Measurements from ENCODE around the gene FMN1.

FMN1 gene

DNA sequence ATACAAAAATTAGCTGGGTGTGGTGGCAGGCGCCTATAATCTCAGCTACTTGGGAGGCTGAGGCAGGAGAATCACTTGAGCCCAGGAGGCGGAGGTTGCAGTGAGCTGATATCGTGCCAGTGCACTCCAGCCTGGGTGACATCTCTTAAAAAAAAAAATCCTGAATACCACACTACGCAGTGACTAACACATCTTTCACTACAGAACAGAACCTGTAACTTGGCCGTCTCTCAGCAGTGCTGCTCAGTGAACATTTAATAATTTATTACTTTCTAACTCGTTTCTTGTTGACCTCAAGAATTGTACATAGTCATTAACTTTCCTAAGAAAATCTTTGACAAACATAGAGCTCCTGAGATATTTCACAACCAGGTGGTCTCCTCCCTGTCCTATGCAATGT lies 472.9 kb downstream of the FMN1 start:
- DNase-seq (ENCODE audit: low read depth) = no peak

DNA sequence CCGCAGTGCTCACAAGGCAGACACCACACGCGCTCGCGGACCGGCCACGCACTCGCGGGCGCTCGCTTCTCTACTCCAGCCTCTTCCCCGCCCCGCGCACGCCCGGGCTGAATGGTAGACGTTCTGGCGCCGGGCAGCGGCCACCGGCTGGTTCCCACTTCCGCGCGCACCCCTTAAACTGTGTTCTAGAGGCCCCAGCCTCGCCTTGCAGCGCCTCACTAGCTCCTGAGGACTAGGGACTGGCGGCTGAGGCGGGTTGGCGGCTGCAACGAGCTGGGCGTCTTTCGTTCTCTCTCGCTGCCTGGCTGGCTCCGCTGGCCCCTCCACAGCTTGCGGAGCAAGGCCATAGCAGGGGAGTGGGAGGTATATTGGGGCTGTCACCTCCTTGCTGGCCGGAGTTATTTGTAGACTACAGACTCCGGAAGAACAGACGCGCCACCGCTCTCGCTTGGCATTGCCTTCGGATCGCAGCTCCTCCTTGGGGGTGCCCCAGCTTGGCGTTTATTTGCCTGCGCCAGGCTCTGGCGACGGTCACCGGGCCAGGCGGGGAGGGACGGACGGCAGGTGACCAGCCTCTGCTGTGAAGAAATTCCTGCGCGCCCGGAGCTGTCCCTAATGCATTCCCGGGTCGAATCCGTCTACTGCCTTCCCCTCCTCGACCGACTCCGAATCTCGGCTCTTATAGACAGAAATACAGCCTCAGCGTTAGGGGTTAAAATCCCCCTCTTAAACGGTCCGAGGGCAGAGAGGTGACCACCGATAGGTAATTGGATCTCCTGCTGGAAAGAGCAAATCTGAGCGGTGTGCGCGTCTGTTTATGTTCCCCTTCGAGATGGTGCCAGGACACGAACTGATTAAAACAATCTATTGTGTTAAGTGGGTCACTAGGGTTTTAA lies 475.4 kb downstream of the FMN1 start:
- no peak for DNase-seq (ENCODE audit: low read depth)

DNA sequence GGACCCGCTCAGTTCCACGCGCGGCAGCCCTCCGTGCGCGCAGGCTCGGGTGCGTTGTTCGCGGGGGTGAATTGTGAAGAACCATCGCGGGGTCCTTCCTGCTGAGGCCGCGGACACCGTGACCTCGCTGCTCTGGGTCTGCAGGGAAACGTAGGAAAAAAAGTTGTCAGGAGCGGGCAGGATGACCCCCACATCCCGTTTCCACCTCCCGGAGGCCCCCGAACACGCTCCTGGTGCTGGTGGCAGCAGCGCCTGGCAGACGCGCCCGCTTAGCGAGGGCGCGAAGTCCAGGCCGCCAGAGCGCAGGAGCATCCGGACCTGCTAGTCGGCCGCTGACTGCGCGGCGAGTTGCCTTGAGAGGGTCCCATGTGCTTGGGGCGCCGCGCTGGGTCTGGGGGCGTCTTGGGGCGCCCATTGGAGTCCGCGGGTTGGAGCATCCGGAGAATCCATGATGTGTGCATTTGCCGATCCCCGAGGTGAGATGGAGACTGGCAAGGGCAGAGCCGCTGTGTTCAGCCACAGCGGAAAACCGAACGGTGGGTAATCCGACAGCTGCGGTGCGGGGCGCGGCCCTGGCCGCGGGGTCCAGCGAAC lies 476.2 kb downstream of the FMN1 start:
- no peak for DNase-seq (ENCODE audit: low read depth)

DNA sequence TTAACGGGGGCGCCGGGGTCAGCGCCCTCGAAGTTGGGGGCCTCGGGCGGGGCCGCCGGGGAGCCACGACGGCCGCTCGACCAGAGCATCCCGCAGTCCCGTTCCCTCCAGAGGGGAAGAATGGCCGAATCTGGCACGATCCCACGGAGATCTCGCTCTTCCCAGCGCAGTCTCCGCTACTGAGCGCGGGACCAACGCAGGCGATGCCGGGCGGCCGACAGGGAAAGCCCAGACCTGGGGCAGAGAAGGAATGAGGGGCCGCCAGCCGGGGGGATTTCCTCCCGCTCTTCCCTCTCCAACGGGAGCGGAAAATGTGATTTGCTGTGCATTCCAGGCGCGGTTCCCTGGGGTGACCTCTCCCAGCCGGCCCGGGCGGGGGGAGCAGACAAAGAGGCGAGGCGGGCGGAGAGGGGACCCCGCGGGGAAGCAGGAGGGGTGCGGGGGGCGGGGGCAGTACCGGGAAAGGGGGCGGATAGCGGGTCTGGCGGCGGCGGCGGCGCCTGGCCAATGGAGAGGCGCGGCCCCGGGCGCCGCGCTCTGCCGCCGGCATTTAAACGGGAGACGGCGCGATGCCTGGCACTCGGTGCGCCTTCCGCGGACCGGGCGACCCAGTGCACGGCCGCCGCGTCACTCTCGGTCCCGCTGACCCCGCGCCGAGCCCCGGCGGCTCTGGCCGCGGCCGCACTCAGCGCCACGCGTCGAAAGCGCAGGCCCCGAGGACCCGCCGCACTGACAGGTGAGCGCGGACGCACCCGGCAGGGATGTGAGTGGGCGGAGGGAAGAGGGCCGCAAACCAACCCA lies 476.9 kb downstream of the FMN1 start, which contains the start of gene GREM1:
GREM1 (plus strand) TSS at position 579 of the 801 bp plus-strand sequence. CDS start 12,687 bp downstream, outside the sequence.
- no peak for DNase-seq (ENCODE audit: low read depth)

DNA sequence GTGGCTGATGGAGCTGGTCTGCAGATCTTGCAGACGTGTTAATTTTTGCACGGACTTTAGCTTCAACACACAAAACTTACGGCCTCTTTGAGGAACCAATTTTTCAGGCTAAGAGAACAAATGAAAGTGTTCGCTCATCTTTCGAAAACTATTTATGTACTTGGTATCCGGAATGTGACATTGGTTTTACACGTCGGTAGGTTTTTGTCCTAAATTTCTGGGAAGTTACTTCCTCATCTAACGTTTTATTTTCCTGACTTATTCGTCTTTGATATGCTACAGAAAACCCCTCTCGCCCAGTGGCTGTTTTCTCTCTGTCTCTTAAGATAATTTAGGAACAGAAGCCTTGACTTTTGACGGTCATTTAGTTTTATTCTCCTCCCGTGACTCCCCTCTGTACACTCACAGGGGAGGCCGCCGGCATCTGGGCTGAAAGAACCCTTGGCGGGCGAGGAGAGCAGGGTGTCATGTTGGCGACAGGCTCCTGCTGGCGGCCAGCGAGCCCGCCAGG lies 477.5 kb downstream of the FMN1 start:
- DNase-seq (ENCODE audit: low read depth) = no peak

DNA sequence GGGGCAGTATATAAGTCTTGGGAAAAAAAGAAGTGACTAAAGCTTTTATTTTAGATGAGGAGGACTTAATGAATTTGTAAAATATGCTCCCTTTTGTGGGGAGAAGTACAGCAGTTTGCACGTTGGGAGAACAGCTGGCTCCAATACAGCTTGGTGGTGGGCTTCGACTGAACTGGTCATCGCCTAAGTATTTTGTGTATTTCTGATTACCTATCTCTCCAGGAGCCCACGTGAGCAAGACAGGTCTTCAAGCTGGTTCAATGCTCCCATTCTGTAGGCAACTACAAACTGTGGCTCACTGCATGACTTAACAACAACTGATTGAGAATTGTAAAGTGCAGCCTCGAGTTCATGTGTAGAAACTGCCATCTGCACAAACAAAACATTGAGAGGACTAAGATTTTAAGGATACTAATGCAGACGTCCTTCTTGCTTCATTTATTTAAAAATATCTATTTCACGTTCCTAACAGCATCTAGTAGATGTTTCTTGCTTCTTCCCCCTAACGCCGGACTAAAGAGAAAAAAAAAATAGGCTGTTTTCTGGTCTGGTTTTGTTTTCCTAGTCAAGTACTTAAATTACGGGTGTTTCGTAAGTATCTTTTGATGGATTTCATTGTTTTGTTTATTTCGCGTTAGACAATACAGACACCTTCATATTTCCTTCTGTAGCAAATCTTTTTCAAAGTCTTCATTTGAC lies 478.1 kb downstream of the FMN1 start:
- no peak for DNase-seq (ENCODE audit: low read depth)
